ENCODE measurements around the gene RUNX2.

The RUNX2 gene

GRCh38 chr6:45467853-45468252 lies 139.7 kb downstream of the RUNX2 start:
- H3K4me1 ChIP-seq (ENCODE audit: insufficient read depth, low read length): peaks cover 8% of the 10 kb centered on the region
- no peaks in the 10 kb centered on the region for H3K36me3 ChIP-seq (ENCODE audit: insufficient read depth, low read length)
- no peak overlapping the region for H3K9ac ChIP-seq (ENCODE audit: low read length)
- H3K27me3 ChIP-seq (ENCODE audit: control insufficient read depth in 1 of 2, insufficient read depth in 2 of 2, low read length in 2 of 2): no peaks in the 10 kb centered on the region
- no peak overlapping the region for H3K27ac ChIP-seq (ENCODE audit: low read depth, low read length)
- H3K4me3 ChIP-seq (ENCODE audit: low read depth in 1 of 2, low read length in 2 of 2): no peak overlapping the region
- no peaks in the 10 kb centered on the region for H3K9me3 ChIP-seq (ENCODE audit: low read length)

- Histone ChIP-seq H3K9me3 (ENCODE audit: low read length) (no peaks in the 10 kb centered on the region), H3K27ac (ENCODE audit: low read depth, low read length) (no peak overlapping the region), H3K4me3 (ENCODE audit: low read depth in 1 of 2, low read length in 2 of 2) (no peak overlapping the region), H3K4me1 (ENCODE audit: insufficient read depth, low read length) (peaks cover 9% of the 10 kb centered on the region), H3K36me3 (ENCODE audit: insufficient read depth, low read length) (no peaks in the 10 kb centered on the region), H3K27me3 (ENCODE audit: control insufficient read depth in 1 of 2, insufficient read depth in 2 of 2, low read length in 2 of 2) (no peaks in the 10 kb centered on the region), H3K9ac (ENCODE audit: low read length) (no peak overlapping the region)
Measured at GRCh38 chr6:45469663-45470062, 141.5 kb downstream of the RUNX2 start.

- Histone ChIP-seq H3K36me3 (ENCODE audit: insufficient read depth, low read length) (no peaks in the 10 kb centered on the region), H3K27me3 (ENCODE audit: control insufficient read depth in 1 of 2, insufficient read depth in 2 of 2, low read length in 2 of 2) (no peaks in the 10 kb centered on the region), H3K4me1 (ENCODE audit: insufficient read depth, low read length) (peaks cover 9% of the 10 kb centered on the region), H3K9me3 (ENCODE audit: low read length) (no peaks in the 10 kb centered on the region), H3K9ac (ENCODE audit: low read length) (no peak overlapping the region), H3K4me3 (ENCODE audit: low read depth in 1 of 2, low read length in 2 of 2) (no peak overlapping the region), H3K27ac (ENCODE audit: low read depth, low read length) (no peak overlapping the region)
Measured at GRCh38 chr6:45470131-45470738, 142.1 kb downstream of the RUNX2 start.

- peak overlapping the region; percentile 16 for H3K9ac ChIP-seq (ENCODE audit: low read length)
- no peak overlapping the region for H3K27ac ChIP-seq (ENCODE audit: low read depth, low read length)
- H3K27me3 ChIP-seq (ENCODE audit: control insufficient read depth in 1 of 2, insufficient read depth in 2 of 2, low read length in 2 of 2): no peaks in the 10 kb centered on the region
Measured at GRCh38 chr6:45472382-45472781, 144.3 kb downstream of the RUNX2 start.

GRCh38 chr6:45473121-45473993 lies 145.2 kb downstream of the RUNX2 start:
- no peaks in the 10 kb centered on the region for H3K27me3 ChIP-seq (ENCODE audit: control insufficient read depth in 1 of 2, insufficient read depth in 2 of 2, low read length in 2 of 2)
- no peaks in the 10 kb centered on the region for H3K36me3 ChIP-seq (ENCODE audit: insufficient read depth, low read length)
- H3K27ac ChIP-seq (ENCODE audit: low read depth, low read length): no peak overlapping the region
- no peaks in the 10 kb centered on the region for H3K9me3 ChIP-seq (ENCODE audit: low read length)
- H3K4me1 ChIP-seq (ENCODE audit: insufficient read depth, low read length): peaks cover 9% of the 10 kb centered on the region
- no peak overlapping the region for H3K4me3 ChIP-seq (ENCODE audit: low read depth in 1 of 2, low read length in 2 of 2)
- H3K9ac ChIP-seq (ENCODE audit: low read length): no peak overlapping the region

More at GRCh38 chr6:45472382-45472781, 144.3 kb downstream of the RUNX2 start:
- Histone ChIP-seq H3K9me3 (ENCODE audit: low read length) (no peaks in the 10 kb centered on the region), H3K4me3 (ENCODE audit: low read depth in 1 of 2, low read length in 2 of 2) (no peak overlapping the region), H3K4me1 (ENCODE audit: insufficient read depth, low read length) (peaks cover 9% of the 10 kb centered on the region), H3K36me3 (ENCODE audit: insufficient read depth, low read length) (no peaks in the 10 kb centered on the region)

GRCh38 chr6:45474376-45474775 lies 146.2 kb downstream of the RUNX2 start:
- H3K4me3 ChIP-seq (ENCODE audit: low read depth in 1 of 2, low read length in 2 of 2): no peak overlapping the region
- no peaks in the 10 kb centered on the region for H3K36me3 ChIP-seq (ENCODE audit: insufficient read depth, low read length)
- peaks cover 9% of the 10 kb centered on the region for H3K4me1 ChIP-seq (ENCODE audit: insufficient read depth, low read length)
- no peaks in the 10 kb centered on the region for H3K27me3 ChIP-seq (ENCODE audit: control insufficient read depth in 1 of 2, insufficient read depth in 2 of 2, low read length in 2 of 2)
- H3K9me3 ChIP-seq (ENCODE audit: low read length): no peaks in the 10 kb centered on the region
- no peak overlapping the region for H3K27ac ChIP-seq (ENCODE audit: low read depth, low read length)
- H3K9ac ChIP-seq (ENCODE audit: low read length): no peak overlapping the region

GRCh38 chr6:45476341-45476740 lies 148.2 kb downstream of the RUNX2 start:
- H3K27me3 ChIP-seq (ENCODE audit: control insufficient read depth in 1 of 2, insufficient read depth in 2 of 2, low read length in 2 of 2): no peaks in the 10 kb centered on the region
- H3K36me3 ChIP-seq (ENCODE audit: insufficient read depth, low read length): no peaks in the 10 kb centered on the region
- no peak overlapping the region for H3K4me3 ChIP-seq (ENCODE audit: low read depth in 1 of 2, low read length in 2 of 2)
- H3K9me3 ChIP-seq (ENCODE audit: low read length): no peaks in the 10 kb centered on the region
- H3K9ac ChIP-seq (ENCODE audit: low read length): no peak overlapping the region
- H3K27ac ChIP-seq (ENCODE audit: low read depth, low read length): no peak overlapping the region
- H3K4me1 ChIP-seq (ENCODE audit: insufficient read depth, low read length): peaks cover 23% of the 10 kb centered on the region

- peaks cover 20% of the 10 kb centered on the region for H3K4me1 ChIP-seq (ENCODE audit: insufficient read depth, low read length)
- no peaks in the 10 kb centered on the region for H3K36me3 ChIP-seq (ENCODE audit: insufficient read depth, low read length)
- H3K27ac ChIP-seq (ENCODE audit: low read depth, low read length): no peak overlapping the region
- H3K9ac ChIP-seq (ENCODE audit: low read length): no peak overlapping the region
- H3K27me3 ChIP-seq (ENCODE audit: control insufficient read depth in 1 of 2, insufficient read depth in 2 of 2, low read length in 2 of 2): no peaks in the 10 kb centered on the region
- H3K4me3 ChIP-seq (ENCODE audit: low read depth in 1 of 2, low read length in 2 of 2): no peak overlapping the region
- no peaks in the 10 kb centered on the region for H3K9me3 ChIP-seq (ENCODE audit: low read length)
Measured at GRCh38 chr6:45477278-45477677, 149.1 kb downstream of the RUNX2 start.

GRCh38 chr6:45477790-45478189 lies 149.7 kb downstream of the RUNX2 start:
- Histone ChIP-seq H3K9me3 (ENCODE audit: low read length) (no peaks in the 10 kb centered on the region), H3K27ac (ENCODE audit: low read depth, low read length) (no peak overlapping the region), H3K9ac (ENCODE audit: low read length) (no peak overlapping the region), H3K36me3 (ENCODE audit: insufficient read depth, low read length) (no peaks in the 10 kb centered on the region), H3K4me3 (ENCODE audit: low read depth in 1 of 2, low read length in 2 of 2) (no peak overlapping the region), H3K27me3 (ENCODE audit: control insufficient read depth in 1 of 2, insufficient read depth in 2 of 2, low read length in 2 of 2) (no peaks in the 10 kb centered on the region), H3K4me1 (ENCODE audit: insufficient read depth, low read length) (peaks cover 15% of the 10 kb centered on the region)

- H3K27me3 ChIP-seq (ENCODE audit: control insufficient read depth in 1 of 2, insufficient read depth in 2 of 2, low read length in 2 of 2): no peaks in the 10 kb centered on the region
- no peaks in the 10 kb centered on the region for H3K9me3 ChIP-seq (ENCODE audit: low read length)
- H3K36me3 ChIP-seq (ENCODE audit: insufficient read depth, low read length): no peaks in the 10 kb centered on the region
- no peak overlapping the region for H3K9ac ChIP-seq (ENCODE audit: low read length)
- H3K4me3 ChIP-seq (ENCODE audit: low read depth in 1 of 2, low read length in 2 of 2): no peak overlapping the region
- peaks cover 13% of the 10 kb centered on the region for H3K4me1 ChIP-seq (ENCODE audit: insufficient read depth, low read length)
- no peak overlapping the region for H3K27ac ChIP-seq (ENCODE audit: low read depth, low read length)
Measured at GRCh38 chr6:45478240-45478639, 150.1 kb downstream of the RUNX2 start.

- H3K4me1 ChIP-seq (ENCODE audit: insufficient read depth, low read length): peaks cover 13% of the 10 kb centered on the region
- H3K4me3 ChIP-seq (ENCODE audit: low read depth in 1 of 2, low read length in 2 of 2): no peak overlapping the region
- no peaks in the 10 kb centered on the region for H3K9me3 ChIP-seq (ENCODE audit: low read length)
- no peaks in the 10 kb centered on the region for H3K27me3 ChIP-seq (ENCODE audit: control insufficient read depth in 1 of 2, insufficient read depth in 2 of 2, low read length in 2 of 2)
- no peak overlapping the region for H3K9ac ChIP-seq (ENCODE audit: low read length)
- no peak overlapping the region for H3K27ac ChIP-seq (ENCODE audit: low read depth, low read length)
- no peaks in the 10 kb centered on the region for H3K36me3 ChIP-seq (ENCODE audit: insufficient read depth, low read length)
Measured at GRCh38 chr6:45479834-45480751, 152.0 kb downstream of the RUNX2 start.
